GM18499 (cell line): ENCODE results near the gene CCNF.

Experiments
- ATAC-seq: cut with Tn5 transposase; IDR thresholded peaks from one replicate; pipeline ENCODE4 v1.9.1; 2021; ENCODE audit warnings: moderate number of reproducible peaks; ENCODE audit not compliant: insufficient read depth, unreplicated experiment

Gene CCNF

GRCh38 chr16:2456551-2457153 is 27.4 kb downstream of the CCNF start:
- no peak for ATAC-seq

- no peak for ATAC-seq
Measured at GRCh38 chr16:2457267-2457666, 28.0 kb downstream of the CCNF start.

GRCh38 chr16:2457946-2458345 is 28.7 kb downstream of the CCNF start:
- ATAC-seq: no peak

GRCh38 chr16:2458887-2459646 is 29.8 kb downstream of the CCNF start:
- no peak for ATAC-seq

GRCh38 chr16:2459647-2460390 is 30.6 kb downstream of the CCNF start, which contains the start of gene TEDC2:
Gene TEDC2, plus strand, starts transcription at chr16:2460109. Its CDS starts 36 bp downstream, at chr16:2460145.
- peak; percentile 61 for ATAC-seq

GRCh38 chr16:2460391-2460713 is 31.1 kb downstream of the CCNF start:
- ATAC-seq: no peak

- no peak for ATAC-seq
Measured at GRCh38 chr16:2460916-2461315, 31.7 kb downstream of the CCNF start.

- ATAC-seq: no peak
Measured at GRCh38 chr16:2462031-2462866, 33.0 kb downstream of the CCNF start.

GRCh38 chr16:2464333-2464732 is 35.1 kb downstream of the CCNF start:
- no peak for ATAC-seq

GRCh38 chr16:2465653-2466415 is 36.6 kb downstream of the CCNF start:
- no peak for ATAC-seq

GRCh38 chr16:2466667-2467527 is 37.6 kb downstream of the CCNF start:
- no peak for ATAC-seq

- ATAC-seq: no peak
Measured at GRCh38 chr16:2467528-2468232, 38.4 kb downstream of the CCNF start.

GRCh38 chr16:2468233-2468724 is 39.0 kb downstream of the CCNF start:
- no peak for ATAC-seq

GRCh38 chr16:2468725-2469398 is 39.6 kb downstream of the CCNF start:
- ATAC-seq: no peak

- ATAC-seq: no peak
Measured at GRCh38 chr16:2469399-2470233, 40.4 kb downstream of the CCNF start.

- ATAC-seq: no peak
Measured at GRCh38 chr16:2470234-2470601, 41.0 kb downstream of the CCNF start.

- no peak for ATAC-seq
Measured at GRCh38 chr16:2470603-2471015, 41.4 kb downstream of the CCNF start.
